ENCODE measurements around the gene SSU72.
"Not testable (repeated sequence)": the region's sequence is repeated elsewhere in the genome, so short reads cannot be mapped to it uniquely, and the experiment has no call there.

DNA sequence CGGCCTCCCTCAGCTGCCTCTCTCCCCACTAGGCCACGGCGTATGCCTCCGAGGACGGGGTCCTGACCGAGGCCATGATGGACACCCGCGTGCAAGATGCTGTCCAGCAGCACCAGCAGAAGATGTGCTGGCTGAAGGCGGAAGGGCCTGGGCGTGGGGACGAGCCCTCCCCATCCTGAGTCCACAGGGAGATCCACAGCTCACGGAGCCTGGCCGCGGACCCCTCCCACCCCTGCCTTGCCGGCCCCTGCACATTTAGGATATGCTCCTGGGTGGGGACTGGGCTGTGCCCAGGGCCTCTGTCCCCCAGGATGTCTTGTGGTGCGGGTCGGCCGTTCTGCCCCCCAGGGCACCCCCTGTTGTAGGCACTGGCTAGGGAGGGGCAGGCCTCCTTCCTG, 40.8 kb downstream of the SSU72 start:
- not testable (repeated sequence) for TF ChIP-seq POLR2A (IDR thresholded peaks at IDR 0.05; ENCODE audit: low read depth, low read length); TAF1 (IDR thresholded peaks at IDR 0.05; ENCODE audit: borderline replicate concordance, low read depth, low read length)

Measured in GM12892 (cell line).